ENCODE results near the gene PTPRN2.
"Not testable (repeated sequence)": the region's sequence is repeated elsewhere in the genome, so short reads cannot be mapped to it uniquely, and the experiment has no call there.

- not testable (repeated sequence) for TF ChIP-seq POLR2AphosphoS5 (IDR thresholded peaks at IDR 0.05; ENCODE audit: low read depth, low read length); REST (IDR thresholded peaks at IDR 0.05; ENCODE audit: insufficient read depth in 1 of 2, low read depth in 2 of 2, low read length in 1 of 2); CTCF (IDR thresholded peaks at IDR 0.05)
These were observed 994.8 kb downstream of the PTPRN2 start for GRCh38 chr7:157592636-157593320.
